ENCODE data around the gene ZMYND19. TPM values are rescaled to one million over a fixed set of nuclear protein-coding genes. Genes with fewer than 3 reads are reported as not detected.

Gene ZMYND19
- total RNA-seq, 1 experiment from 2014 or later = 79.2 TPM

DNA sequence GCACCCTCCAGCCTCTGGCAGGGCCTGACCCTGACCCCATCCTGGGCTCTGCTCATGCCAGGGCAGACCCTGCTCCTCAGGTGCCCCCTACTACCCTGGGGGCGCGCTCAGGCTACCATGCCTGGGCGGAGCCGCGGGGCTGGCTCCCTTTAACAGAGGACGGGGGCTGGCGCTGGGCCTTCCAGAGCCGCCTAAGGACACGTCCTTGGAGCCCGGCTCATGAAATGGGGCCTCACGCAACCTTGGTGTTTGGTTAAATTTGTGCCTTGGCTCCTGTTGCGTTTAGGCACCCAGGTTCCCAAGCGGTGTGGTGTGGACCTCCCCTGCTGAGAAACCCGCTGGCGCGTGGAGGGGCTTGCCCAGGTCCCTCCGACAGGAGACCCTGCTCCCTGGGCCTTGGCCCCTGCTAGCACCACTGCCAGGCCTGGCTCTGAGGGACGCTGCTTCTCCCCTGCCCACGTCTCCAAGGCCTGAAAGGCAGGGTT, 25.1 kb upstream of the ZMYND19 start:
- Histone ChIP-seq H3K79me2 (ENCODE audit: insufficient read depth, low read length) (peaks cover 16% of the 10 kb centered on the region; the same call in 1 of the 2 replicates), H4K20me1 (ENCODE audit: control insufficient read depth, insufficient read depth, insufficient read length) (no peaks in the 10 kb centered on the region), H4K8ac (replicated peaks; ENCODE audit: insufficient read length, low read depth, low read length) (no peak overlapping the region), H2BK20ac (ENCODE audit: low read depth, low read length, poor library complexity, severe bottlenecking) (no peak overlapping the region), H3K27ac (ENCODE audit: insufficient read length, low read depth, low read length) (no peak overlapping the region), H2AFZ (ENCODE audit: low read length) (no peak overlapping the region), H2BK5ac (ENCODE audit: insufficient read length, low read length) (no peak overlapping the region), H3K79me1 (ENCODE audit: insufficient read depth, low read depth, low read length, poor library complexity, severe bottlenecking) (no peaks in the 10 kb centered on the region), H2BK15ac (ENCODE audit: low read depth, low read length) (no peak overlapping the region), H3K56ac (ENCODE audit: insufficient read length, low read depth, low read length) (no peak overlapping the region), H3K4me1 (ENCODE audit: insufficient read depth, low read length) (no peaks in the 10 kb centered on the region; the same call in 1 of the 2 replicates), H3T11ph (ENCODE audit: low read length) (no peak overlapping the region), H4K5ac (ENCODE audit: insufficient read length, low read depth, low read length) (no peak overlapping the region), H3K9me3 (ENCODE audit: control insufficient read depth, low read depth, low read length) (no peaks in the 10 kb centered on the region), H4K91ac (ENCODE audit: insufficient read length, low read depth, low read length) (no peak overlapping the region), H3K4ac (ENCODE audit: low read depth, low read length) (no peak overlapping the region), H3K4me2 (ENCODE audit: insufficient read depth, insufficient read length, low read length) (no peak overlapping the region), H3K9ac (ENCODE audit: extremely low read depth, insufficient read length, low read length) (no peak overlapping the region), H3K18ac (ENCODE audit: insufficient read length, low read depth, low read length) (no peak overlapping the region), H2AK5ac (ENCODE audit: insufficient read length, low read length) (no peak overlapping the region), H3K23me2 (ENCODE audit: insufficient read length, low read depth, low read length, poor library complexity, severe bottlenecking) (peaks cover 5% of the 10 kb centered on the region), H2BK120ac (ENCODE audit: low read depth, low read length, poor library complexity, severe bottlenecking) (no peak overlapping the region), H2BK12ac (ENCODE audit: insufficient read length, low read depth, low read length) (no peak overlapping the region), H3K23ac (ENCODE audit: insufficient read length, low read depth, low read length) (no peak overlapping the region), H3K14ac (ENCODE audit: insufficient read depth, low read length) (no peak overlapping the region), H3K27me3 (ENCODE audit: insufficient read depth, low read length) (no peaks in the 10 kb centered on the region)
- H3K4me1 Mint-ChIP-seq = peaks cover 23 to 30% of the 10 kb centered on the region in 2 experiments
- H3K27ac Mint-ChIP-seq = no peak overlapping the region
- no peak for DNase-seq
- no peaks in the 10 kb centered on the region for H3K27me3 Mint-ChIP-seq (ENCODE audit: low read depth)
- no peaks in the 10 kb centered on the region for H3K9me3 Mint-ChIP-seq
- no peak overlapping the region for H3K4me3 Mint-ChIP-seq
- whole genome bisulfite sequencing (ENCODE audit: extremely low coverage, insufficient read length, low lambda C conversion rate) = no CpG with 5 or more reads among the region's 19 CpGs
- TF ChIP-seq, protein P1, sequence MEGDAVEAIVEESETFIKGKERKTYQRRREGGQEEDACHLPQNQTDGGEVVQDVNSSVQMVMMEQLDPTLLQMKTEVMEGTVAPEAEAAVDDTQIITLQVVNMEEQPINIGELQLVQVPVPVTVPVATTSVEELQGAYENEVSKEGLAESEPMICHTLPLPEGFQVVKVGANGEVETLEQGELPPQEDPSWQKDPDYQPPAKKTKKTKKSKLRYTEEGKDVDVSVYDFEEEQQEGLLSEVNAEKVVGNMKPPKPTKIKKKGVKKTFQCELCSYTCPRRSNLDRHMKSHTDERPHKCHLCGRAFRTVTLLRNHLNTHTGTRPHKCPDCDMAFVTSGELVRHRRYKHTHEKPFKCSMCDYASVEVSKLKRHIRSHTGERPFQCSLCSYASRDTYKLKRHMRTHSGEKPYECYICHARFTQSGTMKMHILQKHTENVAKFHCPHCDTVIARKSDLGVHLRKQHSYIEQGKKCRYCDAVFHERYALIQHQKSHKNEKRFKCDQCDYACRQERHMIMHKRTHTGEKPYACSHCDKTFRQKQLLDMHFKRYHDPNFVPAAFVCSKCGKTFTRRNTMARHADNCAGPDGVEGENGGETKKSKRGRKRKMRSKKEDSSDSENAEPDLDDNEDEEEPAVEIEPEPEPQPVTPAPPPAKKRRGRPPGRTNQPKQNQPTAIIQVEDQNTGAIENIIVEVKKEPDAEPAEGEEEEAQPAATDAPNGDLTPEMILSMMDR (conservative IDR thresholded peaks at IDR 0.05) = no peak
- peaks cover 7 to 20% (median 16%) of the 10 kb centered on the region in 3 experiments; a peak in 6 of 7 replicates for H3K36me3 Mint-ChIP-seq (ENCODE audit: insufficient read depth in 1 of 3, low read depth in 3 of 3)

Measured in H9 (cell line).